Kidney (tissue), 14 donors: ENCODE data around the gene MIEF1. TPM values are rescaled to one million over a fixed set of nuclear protein-coding genes. Genes with fewer than 3 reads are reported as not detected.

Source experiments
- DNase-seq, 5 donors: peaks; one replicate each; pipeline ENCODE4 v3.0.0-alpha.2; 2013 to 2020
- FAIRE-seq: peaks from 2 replicates; lab custom pipeline; 2012; peaks lifted over from hg19 to GRCh38; lab: Jason Lieb, UNC
- H3K27ac ChIP-seq, 2 donors: one replicate each; pipeline ENCODE4 v1.7.0; 2013; ENCODE audit warnings: low read depth in 2 of 2, low read length in 2 of 2, inconsistent platforms in 1 of 2
- H3K27me3 ChIP-seq: one replicate; pipeline ENCODE4 v1.7.1; 2013; ENCODE audit warnings: low read length, inconsistent platforms; ENCODE audit not compliant: control insufficient read depth, insufficient read depth
- H3K36me3 ChIP-seq, 3 donors: one replicate each; pipeline versions ENCODE4 v1.7.0 to v1.7.1; 2013; ENCODE audit warnings: low read length in 3 of 3, control low read depth in 1 of 3, inconsistent platforms in 1 of 3; ENCODE audit not compliant: insufficient read depth in 3 of 3, control insufficient read depth in 2 of 3
- H3K4me1 ChIP-seq, 3 donors: one replicate each; pipeline versions ENCODE4 v1.7.0 to v1.7.1; 2013; ENCODE audit warnings: low read length in 3 of 3, inconsistent platforms in 1 of 3, low read depth in 1 of 3; ENCODE audit not compliant: control insufficient read depth in 2 of 3, insufficient read depth in 2 of 3
- H3K4me3 ChIP-seq, 3 donors: one replicate each; pipeline versions ENCODE4 v1.7.0 to v1.8.1; 2013; ENCODE audit warnings: low read length in 3 of 3, control low read depth in 1 of 3, inconsistent platforms in 1 of 3
- H3K9ac ChIP-seq, 3 donors: one replicate each; pipeline versions ENCODE4 v1.7.0 to v1.7.1; 2013; ENCODE audit warnings: low read length in 3 of 3, control low read depth in 1 of 3, inconsistent platforms in 1 of 3
- H3K9me3 ChIP-seq, 3 donors: one replicate each; pipeline versions ENCODE4 v1.7.0 to v1.7.1; 2013; ENCODE audit warnings: low read length in 3 of 3, control low read depth in 1 of 3, inconsistent platforms in 1 of 3; ENCODE audit not compliant: control insufficient read depth in 2 of 3, insufficient read depth in 1 of 3
- intact Hi-C: fragments of 100-400 bp; cut with DNase I; formaldehyde crosslinking; loops from one replicate; pipeline ENCODE4 v1.11.1; 2022
- polyA plus RNA-seq: library from polyadenylated mRNA; stranded (reverse); fragments of 350-450 nt; fragmentation: Illumina TruSeq; extraction: RNeasy Lipid Tissue Mini Kit (QIAGEN cat#74804); gene quantifications from one replicate; pipeline ENCODE4 v1.2.3, GENCODE V29; 2014; ENCODE audit warnings: low read depth, low replicate concordance; ENCODE audit not compliant: insufficient read depth
- total RNA-seq: library from RNA; stranded (reverse); fragmentation: NEBNext Ultra II Directional; extraction: Animal tissue kit (Norgen Biotek cat#: 25700); gene quantifications from one replicate; pipeline ENCODE4 v1.2.1, GENCODE V29; 2021
- TF ChIP-seq, protein P1 (sequence below): IDR thresholded peaks from 3 replicates; pipeline ENCODE4 v1.5.1; 2012; ENCODE audit warnings: mild to moderate bottlenecking, moderate library complexity, borderline replicate concordance; ENCODE audit not compliant: insufficient read depth; ENCODE audit errors: extremely low read depth
- donor health status: control.
- donor health status: control.
- donor health status: control.
- donor health status: control.
- donor health status: control.
- donor health status: DM: yes; HTN: yes; CAD: no.
- donor health status: Normal renal cell carcinoma (clear cell type).

Gene MIEF1
- total and polyA plus RNA-seq, 2 donors from 2014 or later = 13.0 to 27.9 TPM

DNA sequence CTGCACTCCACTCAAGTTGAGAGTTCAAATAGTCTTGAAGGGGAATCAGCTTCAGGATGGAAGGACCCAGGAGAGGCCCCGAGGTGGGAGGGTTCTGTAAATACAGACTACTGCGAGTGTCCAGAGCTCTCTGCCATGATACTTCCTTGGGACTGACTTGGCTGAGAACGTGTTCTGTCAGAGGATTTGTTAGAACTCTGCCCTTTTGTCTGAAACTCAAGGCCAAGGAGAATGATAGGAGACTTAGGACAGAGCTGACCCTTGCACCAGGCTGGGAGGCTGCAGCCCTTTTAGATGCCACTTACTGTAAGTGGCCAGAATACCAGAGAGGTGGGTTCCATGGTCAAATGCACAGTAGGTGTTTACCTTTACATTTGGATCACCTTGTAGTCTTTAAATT lies 15.4 kb downstream of the MIEF1 start:
- TF ChIP-seq, protein P1, sequence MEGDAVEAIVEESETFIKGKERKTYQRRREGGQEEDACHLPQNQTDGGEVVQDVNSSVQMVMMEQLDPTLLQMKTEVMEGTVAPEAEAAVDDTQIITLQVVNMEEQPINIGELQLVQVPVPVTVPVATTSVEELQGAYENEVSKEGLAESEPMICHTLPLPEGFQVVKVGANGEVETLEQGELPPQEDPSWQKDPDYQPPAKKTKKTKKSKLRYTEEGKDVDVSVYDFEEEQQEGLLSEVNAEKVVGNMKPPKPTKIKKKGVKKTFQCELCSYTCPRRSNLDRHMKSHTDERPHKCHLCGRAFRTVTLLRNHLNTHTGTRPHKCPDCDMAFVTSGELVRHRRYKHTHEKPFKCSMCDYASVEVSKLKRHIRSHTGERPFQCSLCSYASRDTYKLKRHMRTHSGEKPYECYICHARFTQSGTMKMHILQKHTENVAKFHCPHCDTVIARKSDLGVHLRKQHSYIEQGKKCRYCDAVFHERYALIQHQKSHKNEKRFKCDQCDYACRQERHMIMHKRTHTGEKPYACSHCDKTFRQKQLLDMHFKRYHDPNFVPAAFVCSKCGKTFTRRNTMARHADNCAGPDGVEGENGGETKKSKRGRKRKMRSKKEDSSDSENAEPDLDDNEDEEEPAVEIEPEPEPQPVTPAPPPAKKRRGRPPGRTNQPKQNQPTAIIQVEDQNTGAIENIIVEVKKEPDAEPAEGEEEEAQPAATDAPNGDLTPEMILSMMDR = no peak
- Histone ChIP-seq H3K9me3 (no peaks in the 10 kb centered on the region), H3K27ac (no peak overlapping the region), H3K36me3 (peaks cover 15 to 36% (median 27%) of the 10 kb centered on the region in 3 donors), H3K4me3 (no peak overlapping the region), H3K9ac (no peak overlapping the region), H3K4me1 (peaks cover 5 to 27% (median 13%) of the 10 kb centered on the region in 3 donors), H3K27me3 (no peaks in the 10 kb centered on the region)
- intact Hi-C loops = loop anchor here (10.0 kb wide), 1 partner anchor 113 kb away; no protein-coding TSS in a partner anchor
- FAIRE-seq = no peak
- DNase-seq = peak in 1 of 5 donors; percentile 9

DNA sequence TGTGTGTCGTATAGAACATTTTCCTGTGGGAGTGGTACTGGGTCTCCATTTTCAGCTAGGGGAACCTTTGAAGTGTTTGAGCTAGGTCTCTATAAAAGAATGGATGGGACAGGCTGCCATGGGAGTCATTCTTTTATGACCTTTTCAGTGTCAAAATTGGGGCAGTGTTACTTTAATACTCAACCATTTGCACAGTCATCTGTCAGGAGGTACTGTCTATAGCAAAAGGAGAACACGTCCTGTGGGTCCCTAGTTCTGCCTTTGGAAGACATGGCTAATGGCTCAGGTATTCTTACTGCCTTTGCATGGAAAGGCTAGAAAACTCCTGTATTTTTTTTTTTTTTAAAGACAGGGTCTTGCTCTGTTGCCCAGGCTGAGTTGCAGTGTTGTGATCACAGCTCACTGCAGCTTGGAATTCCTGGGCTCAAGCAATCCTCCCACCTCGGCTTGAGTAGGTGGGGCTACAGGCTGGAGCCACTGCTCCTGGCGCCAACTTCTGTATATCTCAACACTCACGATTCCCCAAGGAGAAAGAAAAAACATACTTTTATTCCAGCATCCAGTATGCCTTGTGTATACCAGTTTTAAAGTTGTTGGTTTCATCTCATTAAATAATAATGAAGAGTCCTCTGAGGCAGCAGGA lies 16.2 kb downstream of the MIEF1 start:
- FAIRE-seq = no peak
- H3K36me3 ChIP-seq = peaks cover 15 to 44% (median 35%) of the 10 kb centered on the region in 3 donors

DNA sequence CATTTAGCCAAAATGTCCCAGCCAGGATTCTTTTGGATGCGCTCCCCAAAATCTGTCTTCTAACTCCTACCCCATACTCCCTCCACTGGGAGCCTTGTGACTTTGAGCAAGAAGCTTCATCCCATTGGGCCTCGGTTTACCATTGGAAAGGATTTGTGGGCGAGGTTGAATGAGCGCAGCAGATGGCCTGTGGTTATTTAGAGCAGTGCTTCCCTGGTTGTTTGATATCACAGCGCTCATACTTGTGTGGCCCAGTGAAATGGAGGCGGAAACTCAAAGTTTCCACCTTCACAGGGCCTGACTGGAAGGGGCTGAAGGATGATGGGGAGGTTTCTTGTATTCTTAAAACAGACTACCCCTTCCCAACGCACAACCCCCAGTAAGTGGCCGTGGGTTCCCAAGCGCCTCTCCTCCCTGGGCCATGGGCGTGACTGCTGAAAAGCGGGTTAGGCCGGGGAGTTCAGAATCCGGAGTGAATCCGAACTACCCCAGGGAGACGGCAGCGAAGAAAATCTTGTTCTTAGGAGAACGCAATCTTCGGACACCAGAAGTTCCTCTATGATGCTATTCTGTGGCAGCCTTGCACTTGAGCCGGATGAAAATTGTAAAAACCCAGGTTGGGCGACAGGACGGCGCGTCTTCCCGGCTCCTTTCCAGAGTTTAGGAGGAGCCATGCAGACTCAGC lies 17.0 kb downstream of the MIEF1 start:
- Histone ChIP-seq H3K4me1 (peaks cover 5 to 35% (median 22%) of the 10 kb centered on the region in 3 donors), H3K9ac (peak overlapping the region; percentile 50 to 99 (median 55)), H3K27me3 (no peaks in the 10 kb centered on the region), H3K9me3 (no peaks in the 10 kb centered on the region), H3K36me3 (peaks cover 15 to 39% (median 30%) of the 10 kb centered on the region in 3 donors), H3K4me3 (peak overlapping the region; percentile 87 to 97 (median 94)), H3K27ac (peak overlapping the region; percentile 100)
- DNase-seq (peak in 2 of 5 donors; percentile 69 to 79), FAIRE-seq (no peak)
- TF ChIP-seq, protein P1 = no peak
- intact Hi-C loops = loop anchor here (10.0 kb wide), 1 partner anchor 114 kb away; no protein-coding TSS in a partner anchor

More for the DNA sequence above, 16.2 kb downstream of the MIEF1 start:
- H3K27me3 ChIP-seq = no peaks in the 10 kb centered on the region
- H3K9me3 ChIP-seq = no peaks in the 10 kb centered on the region
- TF ChIP-seq, protein P1 = no peak
- intact Hi-C loops = loop anchor here (10.0 kb wide), 1 partner anchor 113 kb away; no protein-coding TSS in a partner anchor
- peaks cover 5 to 35% (median 18%) of the 10 kb centered on the region in 3 donors for H3K4me1 ChIP-seq
- H3K4me3 ChIP-seq = no peak overlapping the region
- no peak overlapping the region for H3K9ac ChIP-seq
- H3K27ac ChIP-seq = no peak overlapping the region
- DNase-seq = peak in 4 of 5 donors; percentile 8 to 71 (median 42)
